Transverse colon (tissue), 4 donors: ENCODE results near the gene UBE2J2. TPM values are rescaled to one million over a fixed set of nuclear protein-coding genes. Genes with fewer than 3 reads are reported as not detected.
A peak's percentile ranks its signal among the peaks of the same experiment; 100 is the strongest.

Experiments used
- DNase-seq: peaks from one replicate; pipeline ENCODE4 v3.0.0-alpha.2; 2019
- H3K27ac ChIP-seq, 4 donors: fragments of 200-600 bp; sonication (generic); 2 replicates each; pipeline ENCODE4 v1.5.1; 2016 to 2018; ENCODE audit warnings: inconsistent platforms in 4 of 4
- H3K27me3 ChIP-seq: fragments of 200-600 bp; sonication (generic); 2 replicates; pipeline ENCODE4 v1.5.1; 2017; ENCODE audit warnings: inconsistent platforms
- H3K36me3 ChIP-seq, 4 donors: fragments of 200-600 bp; sonication (generic); 2 replicates each; pipeline ENCODE4 v1.5.1; 2017 to 2019; ENCODE audit warnings: inconsistent platforms in 4 of 4
- H3K4me1 ChIP-seq, 4 donors: fragments of 200-600 bp; sonication (generic); 2 replicates each; pipeline ENCODE4 v1.5.1; 2017 to 2020; ENCODE audit warnings: inconsistent platforms in 4 of 4
- H3K4me3 ChIP-seq, 4 donors: fragments of 200-600 bp; sonication (generic); 1 replicate in 1 of 4; 2 replicates in 3 of 4; pipeline versions ENCODE4 v1.5.1 to v1.6.1; 2017 to 2019; ENCODE audit warnings: inconsistent platforms in 4 of 4
- H3K9me3 ChIP-seq, 2 donors: fragments of 200-600 bp; sonication (generic); 2 replicates each; pipeline ENCODE4 v1.5.1; 2017 to 2019; ENCODE audit warnings: inconsistent platforms in 2 of 2
- EP300 ChIP-seq: sonication (generic); formaldehyde crosslinking; IDR thresholded peaks from one replicate; pipeline ENCODE4 v1.6.1; 2017; ENCODE audit warnings: antibody characterized with exemption, low read depth
- POLR2A ChIP-seq: fragments of 450-650 bp; IDR thresholded peaks from one replicate; pipeline ENCODE4 v1.6.1; 2016; ENCODE audit warnings: antibody characterized with exemption, mild to moderate bottlenecking, moderate library complexity
- POLR2AphosphoS5 ChIP-seq, 3 donors: sonication (generic); formaldehyde crosslinking; IDR thresholded peaks; one replicate each; pipeline ENCODE4 v1.6.1; 2016; ENCODE audit warnings: antibody characterized with exemption in 3 of 3
- WGBS, 2 donors: methylation state at CpG; one replicate each; pipeline ENCODE4 v1.1.5; 2018; ENCODE audit warnings: low coverage in 1 of 2; 5-methylcytosine and 5-hydroxymethylcytosine counted together
- in situ Hi-C, 4 donors: fragments of 200-750 bp; cut with MboI; loops; one replicate each; pipeline versions ENCODE4 v1.15.0 to v1.15.1; 2017; ENCODE audit warnings: low sequenced_read_pairs in 3 of 4, low pct_ligation_motif_present in 1 of 4, low pct_unique_long_range_greater_than_20kb in 1 of 4
- intact Hi-C: fragments of 100-400 bp; cut with DNase I; formaldehyde crosslinking; loops from one replicate; pipeline ENCODE4 v1.15.1; 2023; ENCODE audit warnings: low total_unique reads
- total RNA-seq, 4 donors: library from RNA; depleted of rRNA; stranded (reverse); fragments of >200 nt; gene quantifications; one replicate each; pipeline ENCODE4 v1.1.0, GENCODE V29; 2016
- TF ChIP-seq, protein P1 (sequence below), 5 experiments: fragments of 200-600 bp in 3 of 5; fragments of 450-650 bp in 2 of 5; sonication (generic) in 3 of 5; IDR thresholded peaks; 1 replicate in 2 of 5; 2 replicates in 3 of 5; pipeline ENCODE4 v1.5.1; 2016 to 2017; ENCODE audit warnings: antibody characterized with exemption in 5 of 5, inconsistent platforms in 3 of 5, mild to moderate bottlenecking in 2 of 5, moderate library complexity in 1 of 5

UBE2J2 gene
- total RNA-seq, 4 donors from 2014 or later: 49.6 to 110 (median 59.1) TPM

DNA sequence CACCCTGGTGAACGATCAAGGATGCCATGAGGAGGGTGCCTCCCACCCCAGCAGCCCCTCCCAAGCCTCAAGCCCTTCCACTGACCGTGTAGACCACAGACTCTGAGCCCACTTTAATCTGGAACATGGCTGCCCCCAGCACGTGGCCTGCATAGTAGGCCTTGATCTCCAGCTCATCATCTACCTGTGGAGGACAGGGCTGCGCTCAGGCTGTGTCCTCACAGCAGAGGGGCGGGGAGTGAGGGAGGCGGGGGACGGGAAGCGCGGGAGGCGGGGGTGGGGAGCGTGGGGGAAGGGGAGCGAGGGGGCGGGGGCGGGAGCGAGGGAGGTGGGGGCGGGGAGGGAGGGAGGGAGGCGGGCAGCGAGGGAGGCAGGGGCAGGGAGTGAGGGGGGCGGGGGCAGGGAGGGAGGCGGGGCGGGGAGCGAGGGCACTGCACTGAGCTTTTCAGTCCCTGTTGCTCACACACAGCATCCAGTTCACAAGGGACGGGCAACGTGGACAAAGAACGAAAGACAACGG lies 41.8 kb upstream of the UBE2J2 start:
- no peak for TF ChIP-seq POLR2AphosphoS5 (IDR thresholded peaks at IDR 0.05)
- no peak for TF ChIP-seq EP300
- TF ChIP-seq POLR2A: no peak
- TF ChIP-seq, protein P1, sequence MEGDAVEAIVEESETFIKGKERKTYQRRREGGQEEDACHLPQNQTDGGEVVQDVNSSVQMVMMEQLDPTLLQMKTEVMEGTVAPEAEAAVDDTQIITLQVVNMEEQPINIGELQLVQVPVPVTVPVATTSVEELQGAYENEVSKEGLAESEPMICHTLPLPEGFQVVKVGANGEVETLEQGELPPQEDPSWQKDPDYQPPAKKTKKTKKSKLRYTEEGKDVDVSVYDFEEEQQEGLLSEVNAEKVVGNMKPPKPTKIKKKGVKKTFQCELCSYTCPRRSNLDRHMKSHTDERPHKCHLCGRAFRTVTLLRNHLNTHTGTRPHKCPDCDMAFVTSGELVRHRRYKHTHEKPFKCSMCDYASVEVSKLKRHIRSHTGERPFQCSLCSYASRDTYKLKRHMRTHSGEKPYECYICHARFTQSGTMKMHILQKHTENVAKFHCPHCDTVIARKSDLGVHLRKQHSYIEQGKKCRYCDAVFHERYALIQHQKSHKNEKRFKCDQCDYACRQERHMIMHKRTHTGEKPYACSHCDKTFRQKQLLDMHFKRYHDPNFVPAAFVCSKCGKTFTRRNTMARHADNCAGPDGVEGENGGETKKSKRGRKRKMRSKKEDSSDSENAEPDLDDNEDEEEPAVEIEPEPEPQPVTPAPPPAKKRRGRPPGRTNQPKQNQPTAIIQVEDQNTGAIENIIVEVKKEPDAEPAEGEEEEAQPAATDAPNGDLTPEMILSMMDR (IDR thresholded peaks at IDR 0.05): no peak
- 60 to 76% methylated on average over 4 to 9 of the region's 26 CpGs for WGBS, 2 donors

DNA sequence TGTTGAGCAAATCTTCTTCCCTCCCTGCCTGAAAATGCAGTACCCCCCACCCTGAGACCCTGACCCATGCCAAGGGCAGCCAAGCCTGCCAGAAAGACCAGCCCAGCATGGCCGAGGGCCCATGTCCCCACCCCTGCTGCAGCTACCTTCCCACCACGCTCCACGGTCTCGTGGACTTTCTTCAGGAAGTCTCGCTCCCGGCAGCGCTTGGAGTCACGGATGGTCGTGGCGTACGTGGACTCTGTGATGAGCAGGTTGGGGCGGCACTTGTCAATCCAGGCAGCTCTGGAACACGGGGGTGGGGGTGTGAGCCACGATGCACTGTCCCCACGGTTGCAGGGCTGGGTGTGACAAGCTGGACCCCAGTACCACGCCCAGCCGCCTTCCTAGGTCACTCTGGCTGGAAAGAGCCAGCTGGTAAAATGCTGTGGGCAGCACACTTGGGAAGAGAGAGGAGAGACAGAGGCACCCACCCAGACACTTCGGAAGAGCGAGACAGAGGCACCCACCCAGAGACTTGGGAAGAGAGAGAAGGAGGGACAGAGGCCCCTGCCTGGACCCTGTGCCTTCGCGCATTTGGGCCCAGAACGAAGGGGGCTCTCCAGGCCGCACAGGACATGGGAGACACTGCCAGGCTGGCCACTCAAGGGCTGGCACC lies 41.2 kb upstream of the UBE2J2 start:
- DNase-seq: no peak
- WGBS, 2 donors: 93% methylated on average over 23 of the region's 23 CpGs; no CpG with 5 or more reads in 1 of the 2 donors
- H3K27me3 ChIP-seq: no peaks in the 10 kb centered on the region
- H3K36me3 ChIP-seq: peaks cover 0 to 18% (median 8%) of the 10 kb centered on the region in 4 donors
- in situ Hi-C loops: no loop called here
- peaks cover 15 to 31% (median 18%) of the 10 kb centered on the region in 4 donors for H3K4me1 ChIP-seq
- no peak for TF ChIP-seq EP300
- no peak for TF ChIP-seq POLR2AphosphoS5 (IDR thresholded peaks at IDR 0.05)
- no peak for TF ChIP-seq POLR2A
- TF ChIP-seq, protein P1 (IDR thresholded peaks at IDR 0.05): no peak
- peak overlapping the region in 1 of 4 donors; percentile 43 for H3K27ac ChIP-seq
- H3K4me3 ChIP-seq: no peak overlapping the region
- no peaks in the 10 kb centered on the region for H3K9me3 ChIP-seq
- intact Hi-C loops: no loop called here

More for the DNA sequence above, 41.8 kb upstream of the UBE2J2 start:
- Histone ChIP-seq H3K4me1 (peaks cover 12 to 28% (median 16%) of the 10 kb centered on the region in 4 donors), H3K27ac (peak overlapping the region in 2 of 4 donors; percentile 5 to 43), H3K4me3 (no peak overlapping the region), H3K36me3 (peaks cover 0 to 21% (median 8%) of the 10 kb centered on the region in 4 donors), H3K9me3 (no peaks in the 10 kb centered on the region), H3K27me3 (no peaks in the 10 kb centered on the region)
- intact Hi-C loops (no loop called here), in situ Hi-C loops (no loop called here)
- DNase-seq: no peak

- intact Hi-C loops: no loop called here
- Histone ChIP-seq H3K4me1 (peaks cover 21 to 37% (median 24%) of the 10 kb centered on the region in 4 donors), H3K27me3 (no peaks in the 10 kb centered on the region), H3K36me3 (peaks cover 0 to 18% (median 8%) of the 10 kb centered on the region in 4 donors), H3K27ac (no peak overlapping the region), H3K4me3 (no peak overlapping the region), H3K9me3 (no peaks in the 10 kb centered on the region)
- DNase-seq: no peak
- in situ Hi-C loops: no loop called here
- 96% methylated on average over 12 of the region's 15 CpGs; no CpG with 5 or more reads in 1 of the 2 donors for WGBS, 2 donors
- no peak for TF ChIP-seq POLR2AphosphoS5 (IDR thresholded peaks at IDR 0.05)
- TF ChIP-seq, protein P1 (IDR thresholded peaks at IDR 0.05): no peak
- no peak for TF ChIP-seq EP300
- TF ChIP-seq POLR2A: no peak
These were observed 40.6 kb upstream of the UBE2J2 start for GRCh38 chr1:1314237-1314586.

DNA sequence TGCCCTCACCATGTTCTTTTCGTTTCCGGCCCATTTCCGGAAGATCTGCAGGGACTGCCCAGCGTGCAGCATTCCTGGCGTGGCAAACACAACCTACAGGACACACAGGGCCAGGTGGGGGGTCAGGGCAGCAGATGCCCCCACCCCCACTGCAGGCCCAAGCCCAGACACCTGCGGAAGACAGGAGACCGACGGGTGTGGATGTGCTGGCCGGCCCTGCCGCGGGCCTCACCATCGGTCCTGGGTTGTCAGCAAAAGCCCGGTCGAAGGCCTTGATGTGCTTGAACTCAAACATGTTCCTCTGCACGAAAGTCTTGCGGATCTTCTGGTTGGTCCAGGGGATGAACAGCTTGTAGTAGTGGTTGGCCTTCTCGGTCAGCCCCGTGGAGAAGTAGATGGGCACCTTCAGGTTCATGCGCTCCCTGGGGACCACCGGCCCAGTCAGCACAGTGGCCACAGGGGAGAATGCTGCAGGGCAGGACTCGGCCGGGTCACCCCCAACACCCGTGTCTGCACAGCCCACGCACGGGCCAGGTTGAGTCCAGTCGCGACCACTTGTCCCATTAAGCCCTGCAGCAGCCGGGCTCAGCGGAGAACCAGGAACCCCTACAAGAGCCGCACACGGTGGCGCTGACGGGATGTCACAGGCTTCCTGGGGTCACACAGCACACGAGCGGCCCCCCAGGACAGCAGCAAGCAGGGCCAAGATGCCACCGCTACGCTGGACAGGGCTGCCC lies 40.0 kb upstream of the UBE2J2 start:
- Histone ChIP-seq H3K9me3 (no peaks in the 10 kb centered on the region), H3K27me3 (no peaks in the 10 kb centered on the region), H3K27ac (no peak overlapping the region), H3K36me3 (peaks cover 0 to 18% (median 8%) of the 10 kb centered on the region in 4 donors), H3K4me1 (peaks cover 18 to 37% (median 26%) of the 10 kb centered on the region in 4 donors), H3K4me3 (no peak overlapping the region)
- in situ Hi-C loops: no loop called here
- 93% methylated on average over 37 of the region's 37 CpGs; no CpG with 5 or more reads in 1 of the 2 donors for WGBS, 2 donors
- TF ChIP-seq POLR2A: no peak
- TF ChIP-seq, protein P1 (IDR thresholded peaks at IDR 0.05): no peak
- TF ChIP-seq EP300: no peak
- TF ChIP-seq POLR2AphosphoS5 (IDR thresholded peaks at IDR 0.05): no peak
- DNase-seq: no peak
- intact Hi-C loops: no loop called here
